WERI-Rb-1 (cell line): ENCODE data around the gene NR4A1.

ENCODE experiments used
- DNase-seq: peaks from one replicate; pipeline ENCODE4 v3.0.0-alpha.2; 2020
- H3K27ac ChIP-seq: fragments of 250-450 bp; sonication (Bioruptor Pico); 2 replicates; pipeline ENCODE4 v1.5.1; 2020; ENCODE audit warnings: mild to moderate bottlenecking, moderate library complexity
- H3K27me3 ChIP-seq: fragments of 250-450 bp; sonication (Bioruptor Pico); 2 replicates; pipeline ENCODE4 v1.5.1; 2021; ENCODE audit warnings: mild to moderate bottlenecking, low read depth, moderate library complexity; ENCODE audit not compliant: insufficient read depth, severe bottlenecking
- H3K36me3 ChIP-seq: fragments of 250-450 bp; sonication (Bioruptor Pico); 2 replicates; pipeline ENCODE4 v1.5.1; 2020; ENCODE audit warnings: mild to moderate bottlenecking, moderate library complexity
- H3K4me3 ChIP-seq: 2 replicates; pipeline ENCODE4 v1.5.1; 2011; ENCODE audit warnings: low read depth, mild to moderate bottlenecking, control low read depth, low read length
- H3K9me3 ChIP-seq: fragments of 250-450 bp; sonication (Bioruptor Pico); 2 replicates; pipeline ENCODE4 v1.5.1; 2021; ENCODE audit warnings: mild to moderate bottlenecking, moderate library complexity; ENCODE audit not compliant: severe bottlenecking
- TF ChIP-seq, protein P1 (sequence below): IDR thresholded peaks from 2 replicates; pipeline ENCODE4 v1.5.1; 2011; ENCODE audit warnings: low read depth, mild to moderate bottlenecking, control low read depth, inconsistent platforms, low read length

The NR4A1 gene

DNA sequence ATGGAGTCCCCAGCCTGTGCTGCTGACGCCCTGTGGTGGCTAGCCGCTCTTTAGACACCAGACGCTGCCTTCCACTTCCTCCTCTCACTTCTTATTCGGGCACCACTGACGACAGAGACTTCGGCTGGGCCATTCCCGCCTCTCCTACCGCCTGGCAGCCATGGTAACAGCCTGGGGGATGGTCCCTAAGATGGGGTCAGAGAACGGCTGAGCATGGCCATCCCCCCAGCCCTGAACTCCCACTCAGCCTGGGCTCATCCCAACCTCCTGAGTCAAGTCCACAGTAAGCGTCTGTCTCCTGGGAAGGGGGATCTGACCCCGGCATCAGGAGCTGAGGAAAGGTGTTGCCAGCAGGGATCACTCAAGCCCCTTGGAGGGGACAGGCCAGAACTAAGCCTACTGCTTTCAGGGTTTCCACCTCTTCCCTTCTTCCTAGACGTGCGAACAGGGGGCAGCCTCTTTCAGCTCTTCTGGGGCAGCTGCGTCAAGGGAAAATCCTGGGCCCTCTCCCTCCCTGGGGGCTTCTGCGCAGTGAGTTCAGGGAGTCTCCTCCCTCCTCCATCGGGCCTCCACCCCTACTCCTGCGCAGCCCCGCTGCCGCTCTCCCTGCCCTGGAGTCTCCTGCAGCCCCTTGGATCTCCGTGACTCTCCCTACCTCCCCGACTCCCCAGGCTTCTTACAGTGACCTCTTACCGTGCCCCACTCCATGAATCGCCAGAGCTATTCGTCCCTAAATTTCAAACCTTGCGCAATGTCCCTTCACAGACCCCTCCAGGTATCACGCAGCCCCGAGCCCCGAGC is 45.1 kb upstream of the NR4A1 start:
- Histone ChIP-seq H3K27ac (no peak overlapping the region), H3K9me3 (no peaks in the 10 kb centered on the region), H3K27me3 (no peaks in the 10 kb centered on the region), H3K36me3 (peaks cover under 1% of the 10 kb centered on the region; the same call in 1 of the 2 replicates), H3K4me3 (peak overlapping the region; percentile 34)
- TF ChIP-seq, protein P1, sequence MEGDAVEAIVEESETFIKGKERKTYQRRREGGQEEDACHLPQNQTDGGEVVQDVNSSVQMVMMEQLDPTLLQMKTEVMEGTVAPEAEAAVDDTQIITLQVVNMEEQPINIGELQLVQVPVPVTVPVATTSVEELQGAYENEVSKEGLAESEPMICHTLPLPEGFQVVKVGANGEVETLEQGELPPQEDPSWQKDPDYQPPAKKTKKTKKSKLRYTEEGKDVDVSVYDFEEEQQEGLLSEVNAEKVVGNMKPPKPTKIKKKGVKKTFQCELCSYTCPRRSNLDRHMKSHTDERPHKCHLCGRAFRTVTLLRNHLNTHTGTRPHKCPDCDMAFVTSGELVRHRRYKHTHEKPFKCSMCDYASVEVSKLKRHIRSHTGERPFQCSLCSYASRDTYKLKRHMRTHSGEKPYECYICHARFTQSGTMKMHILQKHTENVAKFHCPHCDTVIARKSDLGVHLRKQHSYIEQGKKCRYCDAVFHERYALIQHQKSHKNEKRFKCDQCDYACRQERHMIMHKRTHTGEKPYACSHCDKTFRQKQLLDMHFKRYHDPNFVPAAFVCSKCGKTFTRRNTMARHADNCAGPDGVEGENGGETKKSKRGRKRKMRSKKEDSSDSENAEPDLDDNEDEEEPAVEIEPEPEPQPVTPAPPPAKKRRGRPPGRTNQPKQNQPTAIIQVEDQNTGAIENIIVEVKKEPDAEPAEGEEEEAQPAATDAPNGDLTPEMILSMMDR, result no peak
- no peak for DNase-seq

DNA sequence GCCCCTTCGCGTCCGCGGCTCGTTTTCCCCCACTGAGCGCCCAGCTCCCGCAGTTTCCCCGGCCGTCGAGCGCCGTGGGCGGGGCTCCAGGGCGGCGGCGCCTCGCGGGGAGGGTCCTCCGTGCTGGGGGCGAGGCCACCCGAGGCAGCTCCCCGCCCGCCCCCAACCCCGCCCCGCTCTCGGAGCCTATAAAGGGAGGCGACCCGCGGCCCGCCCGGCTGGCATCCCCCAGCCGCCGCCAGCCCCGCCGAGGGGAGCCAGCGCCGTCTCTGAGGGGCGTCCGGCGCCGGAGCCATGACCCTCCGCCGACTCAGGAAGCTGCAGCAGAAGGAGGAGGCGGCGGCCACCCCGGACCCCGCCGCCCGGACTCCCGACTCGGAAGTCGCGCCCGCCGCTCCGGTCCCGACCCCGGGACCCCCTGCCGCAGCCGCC is 44.5 kb upstream of the NR4A1 start, which contains the start of gene TAMALIN:
TSS of gene TAMALIN (plus strand) at position 221 of the 432 bp plus-strand sequence. CDS start at position 295, 74 bp downstream.
- Histone ChIP-seq H3K4me3 (peak within 1 kb of the TSS; percentile 39), H3K27ac (no peak within 1 kb of the TSS; the same call in 1 of the 2 replicates), H3K9me3 (no peaks in the 10 kb centered on the region), H3K27me3 (no peaks in the 10 kb centered on the region), H3K36me3 (peaks cover 3% of the 10 kb centered on the region; the same call in 1 of the 2 replicates)
- peak; percentile 55 for DNase-seq
- TF ChIP-seq, protein P1, result no peak

DNA sequence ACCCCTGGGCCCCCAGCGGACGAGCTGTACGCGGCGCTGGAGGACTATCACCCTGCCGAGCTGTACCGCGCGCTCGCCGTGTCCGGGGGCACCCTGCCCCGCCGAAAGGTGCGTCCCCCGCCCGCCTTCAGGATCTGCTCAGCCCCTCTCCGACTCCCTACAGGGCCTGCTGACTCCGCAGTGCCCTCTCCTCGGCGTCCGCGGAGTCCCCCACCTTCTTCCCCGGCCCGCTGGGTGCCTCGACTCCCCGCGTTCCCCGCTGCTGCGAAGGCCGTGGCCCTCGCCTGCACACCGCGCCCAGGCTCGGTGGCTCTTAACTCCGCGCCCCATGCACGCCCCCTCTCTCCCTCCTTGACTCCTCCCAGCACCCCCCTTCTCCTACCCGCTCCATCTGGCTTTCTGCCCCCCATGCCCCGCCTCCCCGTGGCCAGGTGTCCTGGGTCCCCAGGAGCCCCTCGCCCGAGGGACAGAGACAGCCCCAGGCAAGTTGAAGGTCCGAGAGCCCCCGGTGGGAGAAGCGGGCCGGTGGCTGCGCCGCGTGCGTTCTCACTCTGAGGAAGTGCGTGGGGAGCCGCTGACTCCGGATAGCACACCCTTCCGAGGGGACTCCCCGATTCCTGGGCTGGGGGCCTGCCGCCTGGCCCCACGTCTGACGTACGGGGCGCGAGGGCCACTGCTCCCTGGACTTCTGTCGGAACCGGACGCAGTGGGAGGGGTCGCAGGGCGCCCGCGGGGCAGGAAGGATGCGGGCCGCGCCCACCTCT is 43.9 kb upstream of the NR4A1 start:
- peak; percentile 51 for DNase-seq

DNA sequence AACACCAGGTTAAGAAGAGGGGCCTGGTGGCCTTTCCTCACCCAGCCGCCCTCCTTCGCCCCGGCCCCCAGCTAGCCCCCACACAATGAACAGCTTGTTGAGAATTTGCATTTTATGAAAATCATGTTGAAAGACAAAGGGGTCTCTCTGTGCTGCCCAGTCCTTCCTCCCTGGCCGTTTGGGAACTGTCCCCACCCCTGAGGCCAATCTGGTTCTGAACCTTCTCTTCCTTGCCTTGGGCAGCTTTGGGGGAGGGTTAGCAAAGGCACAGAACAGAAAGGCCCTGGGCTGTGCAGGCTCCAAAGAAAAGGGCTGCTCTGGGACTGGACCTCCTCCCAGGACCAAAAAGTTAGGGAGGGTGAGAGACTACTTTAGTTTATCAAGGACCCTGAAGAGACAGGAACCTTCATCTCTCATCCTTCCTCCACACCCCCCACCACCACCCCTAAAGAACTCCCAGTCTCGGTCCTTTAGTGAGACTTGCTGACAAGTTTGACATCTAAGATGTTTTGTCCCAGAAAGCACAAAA is 43.2 kb upstream of the NR4A1 start:
- no peak for DNase-seq
- no peaks in the 10 kb centered on the region for H3K9me3 ChIP-seq
- H3K4me3 ChIP-seq, result no peak overlapping the region
- no peak overlapping the region for H3K27ac ChIP-seq
- peaks cover 3% of the 10 kb centered on the region; the same call in 1 of the 2 replicates for H3K36me3 ChIP-seq
- H3K27me3 ChIP-seq, result no peaks in the 10 kb centered on the region
- TF ChIP-seq, protein P1, result no peak

More for the DNA sequence above, 43.9 kb upstream of the NR4A1 start:
- no peaks in the 10 kb centered on the region for H3K27me3 ChIP-seq
- H3K9me3 ChIP-seq, result no peaks in the 10 kb centered on the region
- TF ChIP-seq, protein P1, result no peak
- no peak overlapping the region; the same call in 1 of the 2 replicates for H3K27ac ChIP-seq
- peaks cover 3% of the 10 kb centered on the region; the same call in 1 of the 2 replicates for H3K36me3 ChIP-seq
- peak overlapping the region; percentile 39 for H3K4me3 ChIP-seq

- Histone ChIP-seq H3K27me3 (no peaks in the 10 kb centered on the region), H3K4me3 (no peak overlapping the region), H3K9me3 (no peaks in the 10 kb centered on the region), H3K36me3 (peaks cover 4% of the 10 kb centered on the region; the same call in 1 of the 2 replicates), H3K27ac (no peak overlapping the region)
- TF ChIP-seq, protein P1, result no peak
- DNase-seq, result no peak
Measured at GRCh38 chr12:52009081-52009751, 42.0 kb upstream of the NR4A1 start.
